Thyroid gland (tissue), 4 donors: Measurements from ENCODE around the gene KCNMA1.

Source experiments
- POLR2A ChIP-seq, 2 donors: fragments of 450-650 bp; IDR thresholded peaks; one replicate each; pipeline ENCODE4 v1.6.1; 2017; ENCODE audit warnings: antibody characterized with exemption in 2 of 2, mild to moderate bottlenecking in 2 of 2, moderate library complexity in 1 of 2
- TF ChIP-seq, protein P1 (sequence below), 6 experiments: fragments of 200-600 bp in 3 of 6; fragments of 450-650 bp in 3 of 6; sonication (generic) in 3 of 6; IDR thresholded peaks; one replicate each; pipeline ENCODE4 v1.5.1; 2016 to 2019; ENCODE audit warnings: antibody characterized with exemption in 6 of 6, mild to moderate bottlenecking in 2 of 6, inconsistent platforms in 1 of 6, moderate library complexity in 1 of 6

GRCh38 chr10:77068969-77069368, 568.6 kb downstream of the KCNMA1 start:
- TF ChIP-seq, protein P1, sequence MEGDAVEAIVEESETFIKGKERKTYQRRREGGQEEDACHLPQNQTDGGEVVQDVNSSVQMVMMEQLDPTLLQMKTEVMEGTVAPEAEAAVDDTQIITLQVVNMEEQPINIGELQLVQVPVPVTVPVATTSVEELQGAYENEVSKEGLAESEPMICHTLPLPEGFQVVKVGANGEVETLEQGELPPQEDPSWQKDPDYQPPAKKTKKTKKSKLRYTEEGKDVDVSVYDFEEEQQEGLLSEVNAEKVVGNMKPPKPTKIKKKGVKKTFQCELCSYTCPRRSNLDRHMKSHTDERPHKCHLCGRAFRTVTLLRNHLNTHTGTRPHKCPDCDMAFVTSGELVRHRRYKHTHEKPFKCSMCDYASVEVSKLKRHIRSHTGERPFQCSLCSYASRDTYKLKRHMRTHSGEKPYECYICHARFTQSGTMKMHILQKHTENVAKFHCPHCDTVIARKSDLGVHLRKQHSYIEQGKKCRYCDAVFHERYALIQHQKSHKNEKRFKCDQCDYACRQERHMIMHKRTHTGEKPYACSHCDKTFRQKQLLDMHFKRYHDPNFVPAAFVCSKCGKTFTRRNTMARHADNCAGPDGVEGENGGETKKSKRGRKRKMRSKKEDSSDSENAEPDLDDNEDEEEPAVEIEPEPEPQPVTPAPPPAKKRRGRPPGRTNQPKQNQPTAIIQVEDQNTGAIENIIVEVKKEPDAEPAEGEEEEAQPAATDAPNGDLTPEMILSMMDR (IDR thresholded peaks at IDR 0.05), result no peak
- TF ChIP-seq POLR2A (IDR thresholded peaks at IDR 0.05), result no peak
